ENCODE data around the gene HOXA3. TPM values are rescaled to one million over a fixed set of nuclear protein-coding genes. Genes with fewer than 3 reads are reported as not detected.

HOXA3 gene
- total and polyA plus RNA-seq, 2 of the 13 experiments (the other 11 are each of a cell fraction or from before 2014, with no cell fraction given) = 2.9 to 4.6 TPM

- no peak for ATAC-seq
- TF ChIP-seq, protein P1, sequence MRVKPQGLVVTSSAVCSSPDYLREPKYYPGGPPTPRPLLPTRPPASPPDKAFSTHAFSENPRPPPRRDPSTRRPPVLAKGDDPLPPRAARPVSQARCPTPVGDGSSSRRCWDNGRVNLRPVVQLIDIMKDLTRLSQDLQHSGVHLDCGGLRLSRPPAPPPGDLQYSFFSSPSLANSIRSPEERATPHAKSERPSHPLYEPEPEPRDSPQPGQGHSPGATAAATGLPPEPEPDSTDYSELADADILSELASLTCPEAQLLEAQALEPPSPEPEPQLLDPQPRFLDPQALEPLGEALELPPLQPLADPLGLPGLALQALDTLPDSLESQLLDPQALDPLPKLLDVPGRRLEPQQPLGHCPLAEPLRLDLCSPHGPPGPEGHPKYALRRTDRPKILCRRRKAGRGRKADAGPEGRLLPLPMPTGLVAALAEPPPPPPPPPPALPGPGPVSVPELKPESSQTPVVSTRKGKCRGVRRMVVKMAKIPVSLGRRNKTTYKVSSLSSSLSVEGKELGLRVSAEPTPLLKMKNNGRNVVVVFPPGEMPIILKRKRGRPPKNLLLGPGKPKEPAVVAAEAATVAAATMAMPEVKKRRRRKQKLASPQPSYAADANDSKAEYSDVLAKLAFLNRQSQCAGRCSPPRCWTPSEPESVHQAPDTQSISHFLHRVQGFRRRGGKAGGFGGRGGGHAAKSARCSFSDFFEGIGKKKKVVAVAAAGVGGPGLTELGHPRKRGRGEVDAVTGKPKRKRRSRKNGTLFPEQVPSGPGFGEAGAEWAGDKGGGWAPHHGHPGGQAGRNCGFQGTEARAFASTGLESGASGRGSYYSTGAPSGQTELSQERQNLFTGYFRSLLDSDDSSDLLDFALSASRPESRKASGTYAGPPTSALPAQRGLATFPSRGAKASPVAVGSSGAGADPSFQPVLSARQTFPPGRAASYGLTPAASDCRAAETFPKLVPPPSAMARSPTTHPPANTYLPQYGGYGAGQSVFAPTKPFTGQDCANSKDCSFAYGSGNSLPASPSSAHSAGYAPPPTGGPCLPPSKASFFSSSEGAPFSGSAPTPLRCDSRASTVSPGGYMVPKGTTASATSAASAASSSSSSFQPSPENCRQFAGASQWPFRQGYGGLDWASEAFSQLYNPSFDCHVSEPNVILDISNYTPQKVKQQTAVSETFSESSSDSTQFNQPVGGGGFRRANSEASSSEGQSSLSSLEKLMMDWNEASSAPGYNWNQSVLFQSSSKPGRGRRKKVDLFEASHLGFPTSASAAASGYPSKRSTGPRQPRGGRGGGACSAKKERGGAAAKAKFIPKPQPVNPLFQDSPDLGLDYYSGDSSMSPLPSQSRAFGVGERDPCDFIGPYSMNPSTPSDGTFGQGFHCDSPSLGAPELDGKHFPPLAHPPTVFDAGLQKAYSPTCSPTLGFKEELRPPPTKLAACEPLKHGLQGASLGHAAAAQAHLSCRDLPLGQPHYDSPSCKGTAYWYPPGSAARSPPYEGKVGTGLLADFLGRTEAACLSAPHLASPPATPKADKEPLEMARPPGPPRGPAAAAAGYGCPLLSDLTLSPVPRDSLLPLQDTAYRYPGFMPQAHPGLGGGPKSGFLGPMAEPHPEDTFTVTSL (CRISPR knock-in tag; IDR thresholded peaks at IDR 0.05; ENCODE audit: borderline replicate concordance) = no peak
- no peak for TF ChIP-seq ZNF569 (CRISPR knock-in tag; IDR thresholded peaks at IDR 0.05; ENCODE audit: borderline replicate concordance)
- TF ChIP-seq EZH2 (conservative IDR thresholded peaks at IDR 0.05; ENCODE audit: low read depth, low read length) = peak; percentile 79; the same call in 1 of the 2 replicates
- TF ChIP-seq FOXO1 (CRISPR knock-in tag; IDR thresholded peaks at IDR 0.05) = no peak
- Histone ChIP-seq H3K27me3 (ENCODE audit: control insufficient read depth in 1 of 2, insufficient read depth in 2 of 2, low read length in 2 of 2) (peaks cover 33 to 96% of the 10 kb centered on the region in 2 experiments), H3K27ac (ENCODE audit: extremely low read length, insufficient read depth, low read length) (no peak overlapping the region), H3K79me2 (ENCODE audit: insufficient read depth, low read length) (no peaks in the 10 kb centered on the region), H2AFZ (ENCODE audit: low read length) (no peak overlapping the region), H3K9ac (ENCODE audit: insufficient read depth, low read depth, low read length) (no peak overlapping the region), H3K36me3 (replicated peaks in 1 of 2; ENCODE audit: control insufficient read depth in 1 of 2, insufficient read depth in 2 of 2, low read length in 2 of 2) (no peaks in the 10 kb centered on the region), H3K4me1 (ENCODE audit: insufficient read depth, low read length) (peaks cover 37% of the 10 kb centered on the region), H3K9me3 (ENCODE audit: low read length) (no peaks in the 10 kb centered on the region), H3K4me3 (replicated peaks in 1 of 3; ENCODE audit: insufficient read depth in 1 of 3, low read depth in 2 of 3, low read length in 3 of 3) (peak overlapping the region in 1 of 3 experiments; percentile 18; a peak in 1 of 6 replicates), H4K20me1 (ENCODE audit: insufficient read depth, low read length) (peaks cover 6% of the 10 kb centered on the region; the same call in 1 of the 2 replicates), H3K4me2 (ENCODE audit: low read depth, low read length) (peak overlapping the region; percentile 32)
- no TSS peak for BruUV-seq (replicated peaks)
- 34% methylated on average over 40 of the region's 46 CpGs for WGBS (ENCODE audit: low lambda C conversion rate)
- intact Hi-C loops (cut with micrococcal nuclease; ENCODE audit: unreplicated experiment) = no loop called here
- CTCF ChIA-PET (ENCODE audit: low intra/inter-chr PET ratio, low total read pairs) = no interaction called here
- no peak for FAIRE-seq
- no peak for DNase-seq (ENCODE audit: low spot score)
- POLR2A ChIA-PET = no interaction called here
- in situ Hi-C loops (cut with HindIII; ENCODE audit: extremely low pct_ligation_motif_present, low pct_unique_long_range_greater_than_20kb) = no loop called here
Observed at GRCh38 chr7:27187475-27188385, 35.3 kb upstream of the HOXA3 start.

All from HepG2 (cell line).